22Rv1 (cell line): ENCODE measurements around the gene SND1.

Experiments used
- H3K27ac ChIP-seq: fragments of 450-650 bp; 2 replicates; pipeline ENCODE4 v1.5.1; 2017
- ZFX ChIP-seq: fragments of 450-650 bp; IDR thresholded peaks from 2 replicates; pipeline ENCODE4 v1.6.1; 2017; ENCODE audit warnings: antibody characterized with exemption, borderline replicate concordance
- TF ChIP-seq, protein P1 (sequence below): fragments of 450-650 bp; IDR thresholded peaks from 2 replicates; pipeline ENCODE4 v1.5.1; 2017; ENCODE audit warnings: mild to moderate bottlenecking

Gene SND1

DNA sequence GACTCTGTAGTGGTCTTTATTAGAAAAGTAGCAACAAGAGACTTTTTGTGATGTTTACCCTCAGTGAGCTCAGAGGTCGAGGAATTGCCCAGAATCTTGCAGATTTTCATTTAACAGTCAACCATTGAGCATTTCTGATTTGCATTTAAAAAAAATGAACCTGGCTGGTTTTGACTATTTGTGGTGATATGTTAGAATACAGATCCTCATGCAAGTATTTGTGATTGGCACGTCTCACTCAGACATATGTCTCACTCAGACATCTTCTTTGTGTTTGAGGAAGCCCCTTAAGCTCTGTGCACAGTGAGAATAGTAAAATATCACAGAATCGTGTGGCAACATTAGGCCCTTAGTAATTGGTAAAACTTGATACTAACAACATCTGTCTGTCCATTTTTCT, 113.2 kb downstream of the SND1 start:
- no peak overlapping the region for H3K27ac ChIP-seq
- TF ChIP-seq, protein P1, sequence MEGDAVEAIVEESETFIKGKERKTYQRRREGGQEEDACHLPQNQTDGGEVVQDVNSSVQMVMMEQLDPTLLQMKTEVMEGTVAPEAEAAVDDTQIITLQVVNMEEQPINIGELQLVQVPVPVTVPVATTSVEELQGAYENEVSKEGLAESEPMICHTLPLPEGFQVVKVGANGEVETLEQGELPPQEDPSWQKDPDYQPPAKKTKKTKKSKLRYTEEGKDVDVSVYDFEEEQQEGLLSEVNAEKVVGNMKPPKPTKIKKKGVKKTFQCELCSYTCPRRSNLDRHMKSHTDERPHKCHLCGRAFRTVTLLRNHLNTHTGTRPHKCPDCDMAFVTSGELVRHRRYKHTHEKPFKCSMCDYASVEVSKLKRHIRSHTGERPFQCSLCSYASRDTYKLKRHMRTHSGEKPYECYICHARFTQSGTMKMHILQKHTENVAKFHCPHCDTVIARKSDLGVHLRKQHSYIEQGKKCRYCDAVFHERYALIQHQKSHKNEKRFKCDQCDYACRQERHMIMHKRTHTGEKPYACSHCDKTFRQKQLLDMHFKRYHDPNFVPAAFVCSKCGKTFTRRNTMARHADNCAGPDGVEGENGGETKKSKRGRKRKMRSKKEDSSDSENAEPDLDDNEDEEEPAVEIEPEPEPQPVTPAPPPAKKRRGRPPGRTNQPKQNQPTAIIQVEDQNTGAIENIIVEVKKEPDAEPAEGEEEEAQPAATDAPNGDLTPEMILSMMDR = no peak
- no peak for TF ChIP-seq ZFX

DNA sequence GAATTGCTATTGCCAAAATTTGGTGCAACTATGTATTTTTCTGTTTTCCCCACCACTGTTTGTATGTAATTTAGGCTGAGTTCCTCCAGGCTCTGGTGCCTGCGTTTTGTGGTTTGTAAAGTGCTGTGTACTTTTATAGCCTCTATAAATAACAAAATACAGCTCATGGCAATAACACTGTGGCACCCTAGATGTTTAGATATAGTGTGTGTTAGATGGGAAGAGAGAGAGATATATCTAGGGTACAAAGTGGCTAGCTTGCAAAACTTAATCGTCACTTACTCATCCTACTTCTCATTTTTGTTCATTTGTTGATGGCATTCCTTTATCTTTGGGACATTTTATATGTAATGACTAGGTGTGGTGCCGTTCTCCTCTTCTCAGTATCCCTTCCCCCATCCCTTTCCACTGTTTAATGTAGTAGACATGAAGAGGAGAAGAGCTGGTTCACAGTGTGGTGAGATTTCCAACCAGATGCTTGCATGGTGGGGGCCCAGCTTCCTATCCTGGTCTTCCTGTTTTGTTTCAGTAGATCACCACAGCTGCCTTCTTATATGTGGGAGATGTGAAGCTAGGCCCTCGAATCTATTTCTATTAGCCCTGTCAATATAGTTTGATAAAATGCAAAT, 115.0 kb downstream of the SND1 start:
- H3K27ac ChIP-seq = no peak overlapping the region
- TF ChIP-seq, protein P1 = no peak
- no peak for TF ChIP-seq ZFX

DNA sequence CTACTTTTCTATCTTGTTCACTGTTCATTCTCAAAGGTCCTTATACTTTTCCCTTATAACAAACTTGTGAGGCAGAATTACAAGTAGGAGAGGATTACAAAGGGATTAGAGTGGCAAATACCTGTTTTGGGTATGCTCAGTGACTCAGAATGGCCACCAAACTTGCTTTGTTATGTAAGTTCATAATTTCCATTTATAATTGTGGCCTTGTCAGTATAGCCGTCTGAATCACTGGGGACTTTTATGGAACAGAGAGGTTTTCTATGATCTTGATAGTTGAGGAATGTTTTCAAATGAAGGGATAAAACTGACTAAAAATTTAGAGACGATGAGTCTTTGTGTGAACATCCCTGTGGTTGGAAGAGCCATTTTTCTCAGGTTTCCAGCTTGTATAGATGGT, 116.2 kb downstream of the SND1 start:
- no peak overlapping the region for H3K27ac ChIP-seq
- TF ChIP-seq, protein P1 = no peak
- no peak for TF ChIP-seq ZFX

DNA sequence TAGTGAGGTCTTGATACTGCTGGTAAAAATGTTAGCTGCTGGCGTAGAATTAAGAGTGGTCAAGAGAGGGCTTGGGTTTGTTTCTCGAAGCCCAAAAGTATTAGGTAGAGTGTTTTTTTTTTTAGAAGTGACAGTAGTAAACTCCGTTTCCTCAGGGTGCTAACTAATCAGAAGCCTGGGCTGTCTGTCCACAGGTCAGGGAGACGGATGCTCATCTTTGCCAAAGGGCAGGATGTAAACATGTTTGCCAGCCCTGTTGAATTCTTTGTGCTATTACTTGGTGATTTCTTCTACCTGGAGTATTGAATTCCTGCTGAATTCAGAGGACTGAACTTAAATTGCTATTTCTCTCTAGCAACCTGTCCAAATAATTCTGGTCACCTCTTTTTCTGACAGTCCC, 117.1 kb downstream of the SND1 start:
- no peak overlapping the region for H3K27ac ChIP-seq
- TF ChIP-seq ZFX = no peak
- TF ChIP-seq, protein P1 = no peak

DNA sequence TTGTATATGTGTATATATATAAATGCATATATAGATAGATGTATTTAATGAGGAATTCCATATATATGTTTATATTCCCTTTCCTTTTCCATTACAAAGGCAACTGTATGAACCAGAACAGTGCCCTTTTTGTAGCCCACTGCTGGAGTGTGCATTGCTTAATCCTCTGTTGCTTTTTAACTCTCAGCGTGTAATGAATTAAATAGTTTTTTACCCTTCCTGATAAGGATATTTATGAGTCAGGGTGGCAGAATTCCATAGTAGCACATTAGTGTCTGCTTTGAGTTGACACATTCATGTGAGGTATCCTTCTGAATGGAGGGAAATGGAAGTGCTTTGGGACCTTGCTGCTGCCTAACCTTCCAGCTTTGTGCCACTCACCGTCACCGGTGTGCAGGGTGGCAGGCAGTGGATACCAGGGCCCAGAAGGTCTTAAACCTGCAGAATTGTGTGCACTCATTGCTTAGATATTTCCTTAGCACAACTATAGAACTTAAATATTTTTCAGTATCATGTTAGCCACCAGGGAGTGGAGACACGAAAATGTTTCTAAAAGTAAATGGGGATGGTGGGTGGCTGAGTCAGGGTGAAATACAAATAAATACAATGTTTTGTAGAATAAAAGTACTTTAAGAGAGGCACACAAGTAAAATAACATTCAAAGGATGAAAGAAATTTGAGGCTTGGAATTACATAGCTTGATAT, 117.9 kb downstream of the SND1 start:
- no peak for TF ChIP-seq ZFX
- TF ChIP-seq, protein P1 = no peak

DNA sequence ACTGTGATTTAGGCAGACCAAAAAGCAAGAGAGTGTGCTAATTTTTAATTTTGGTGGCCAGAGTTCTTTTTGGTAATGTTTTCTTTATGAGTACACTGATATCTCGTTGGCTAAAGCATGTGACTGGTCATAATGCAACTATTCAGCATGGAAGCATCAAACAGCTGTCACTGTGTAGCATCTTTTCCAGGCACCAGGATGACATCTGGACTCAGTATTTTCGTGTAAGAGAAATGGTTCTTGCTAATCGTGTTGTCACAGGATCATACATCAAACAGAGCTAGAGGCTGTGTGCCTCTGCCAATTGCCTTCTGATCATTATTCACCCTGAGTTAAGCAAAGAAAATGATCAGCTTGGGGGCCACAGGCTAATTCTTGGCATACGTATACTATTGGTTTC, 118.9 kb downstream of the SND1 start:
- no peak for TF ChIP-seq ZFX
- TF ChIP-seq, protein P1 = no peak
- no peak overlapping the region for H3K27ac ChIP-seq

More for the DNA sequence above, 117.9 kb downstream of the SND1 start:
- H3K27ac ChIP-seq = no peak overlapping the region

DNA sequence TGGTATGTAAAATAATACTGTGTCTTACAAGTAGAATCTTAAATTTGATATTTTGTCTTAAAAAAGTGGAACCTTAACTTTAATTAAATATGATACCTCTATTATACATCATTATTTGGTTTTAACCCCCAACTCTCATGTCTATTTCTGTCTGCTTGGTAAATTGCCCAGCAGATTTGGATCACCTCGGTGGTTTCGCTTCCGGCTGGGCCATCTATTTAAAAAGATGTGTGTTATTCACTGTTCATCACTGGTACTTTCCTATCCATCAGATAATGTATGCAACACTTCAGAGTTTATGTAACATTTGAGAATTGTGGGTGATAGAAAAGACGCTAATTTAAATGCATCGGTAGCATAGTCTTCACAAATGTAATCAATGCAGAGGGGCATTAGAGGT, 119.7 kb downstream of the SND1 start:
- TF ChIP-seq ZFX = no peak
- TF ChIP-seq, protein P1 = no peak
- H3K27ac ChIP-seq = no peak overlapping the region
